ENCODE data around the gene ASPN.
"Not testable (repeated sequence)": the region's sequence is repeated elsewhere in the genome, so short reads cannot be mapped to it uniquely, and the experiment has no call there.

DNA sequence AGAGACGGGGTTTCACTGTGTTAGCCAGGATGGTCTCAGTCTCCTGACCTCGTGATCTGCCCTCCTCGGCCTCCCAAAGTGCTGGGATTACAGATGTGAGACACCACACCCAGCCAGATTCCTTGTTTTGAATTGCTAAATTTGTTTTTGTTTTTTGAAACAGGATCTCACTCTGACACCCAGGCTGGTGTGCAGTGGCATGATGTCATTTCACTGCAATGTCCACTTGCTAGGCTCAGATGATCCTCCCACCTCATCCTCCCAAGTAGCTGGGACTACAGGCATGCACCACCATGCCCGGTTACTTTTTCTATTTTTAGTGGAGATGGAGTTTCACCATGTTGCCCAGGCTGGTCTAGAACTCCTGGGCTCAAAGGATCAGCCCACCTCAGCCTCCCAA, 71.1 kb downstream of the ASPN start:
- TF ChIP-seq, protein P1, sequence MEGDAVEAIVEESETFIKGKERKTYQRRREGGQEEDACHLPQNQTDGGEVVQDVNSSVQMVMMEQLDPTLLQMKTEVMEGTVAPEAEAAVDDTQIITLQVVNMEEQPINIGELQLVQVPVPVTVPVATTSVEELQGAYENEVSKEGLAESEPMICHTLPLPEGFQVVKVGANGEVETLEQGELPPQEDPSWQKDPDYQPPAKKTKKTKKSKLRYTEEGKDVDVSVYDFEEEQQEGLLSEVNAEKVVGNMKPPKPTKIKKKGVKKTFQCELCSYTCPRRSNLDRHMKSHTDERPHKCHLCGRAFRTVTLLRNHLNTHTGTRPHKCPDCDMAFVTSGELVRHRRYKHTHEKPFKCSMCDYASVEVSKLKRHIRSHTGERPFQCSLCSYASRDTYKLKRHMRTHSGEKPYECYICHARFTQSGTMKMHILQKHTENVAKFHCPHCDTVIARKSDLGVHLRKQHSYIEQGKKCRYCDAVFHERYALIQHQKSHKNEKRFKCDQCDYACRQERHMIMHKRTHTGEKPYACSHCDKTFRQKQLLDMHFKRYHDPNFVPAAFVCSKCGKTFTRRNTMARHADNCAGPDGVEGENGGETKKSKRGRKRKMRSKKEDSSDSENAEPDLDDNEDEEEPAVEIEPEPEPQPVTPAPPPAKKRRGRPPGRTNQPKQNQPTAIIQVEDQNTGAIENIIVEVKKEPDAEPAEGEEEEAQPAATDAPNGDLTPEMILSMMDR (IDR thresholded peaks at IDR 0.05; ENCODE audit: low read depth, low read length, missing input control) = not testable (repeated sequence)
- TF ChIP-seq GABPA (IDR thresholded peaks at IDR 0.05 in 1 of 2, conservative IDR thresholded peaks at IDR 0.05 in 1 of 2); SP1 (IDR thresholded peaks at IDR 0.05); RAD21 (IDR thresholded peaks at IDR 0.05); TAF1 (conservative IDR thresholded peaks at IDR 0.05): not testable (repeated sequence)

All from liver (tissue), 3 donors.